Sigmoid colon (tissue), 7 donors: ENCODE results near the gene PEPD. TPM values are rescaled to one million over a fixed set of nuclear protein-coding genes. Genes with fewer than 3 reads are reported as not detected.

Source experiments
- DNase-seq: peaks from one replicate; pipeline ENCODE4 v3.0.0-alpha.2; 2019
- H3K27ac ChIP-seq, 4 donors: fragments of 200-600 bp; sonication (generic); one replicate each; pipeline ENCODE4 v1.5.1; 2016 to 2019; ENCODE audit warnings: mild to moderate bottlenecking in 1 of 4
- H3K27me3 ChIP-seq, 3 donors: fragments of 200-600 bp; sonication (generic); one replicate each; pipeline ENCODE4 v1.5.1; 2019; ENCODE audit warnings: mild to moderate bottlenecking in 1 of 3
- H3K36me3 ChIP-seq, 4 donors: fragments of 200-600 bp; sonication (generic); one replicate each; pipeline ENCODE4 v1.5.1; 2016 to 2019
- H3K4me1 ChIP-seq, 4 donors: fragments of 200-600 bp; sonication (generic); one replicate each; pipeline ENCODE4 v1.5.1; 2017 to 2019
- H3K4me3 ChIP-seq, 4 donors: fragments of 200-600 bp; sonication (generic); one replicate each; pipeline ENCODE4 v1.5.1; 2017 to 2019; ENCODE audit warnings: mild to moderate bottlenecking in 2 of 4, moderate library complexity in 1 of 4
- H3K9me3 ChIP-seq, 4 donors: fragments of 200-600 bp in 3 of 4; sonication (generic) in 3 of 4; one replicate each; pipeline versions ENCODE4 v1.5.1 to v1.6.1; 2013 to 2019
- EP300 ChIP-seq, 4 donors: sonication (generic); formaldehyde crosslinking; IDR thresholded peaks; one replicate each; pipeline ENCODE4 v1.6.1; 2017; ENCODE audit warnings: antibody characterized with exemption in 4 of 4
- POLR2A ChIP-seq, 2 donors: fragments of 450-650 bp; IDR thresholded peaks; one replicate each; pipeline ENCODE4 v1.6.1; 2016; ENCODE audit warnings: antibody characterized with exemption in 2 of 2, mild to moderate bottlenecking in 2 of 2, moderate library complexity in 2 of 2
- POLR2AphosphoS5 ChIP-seq, 4 donors: sonication (generic); formaldehyde crosslinking; IDR thresholded peaks; one replicate each; pipeline ENCODE4 v1.6.1; 2017; ENCODE audit warnings: antibody characterized with exemption in 4 of 4
- WGBS, 2 donors: extraction: QIAGEN DNeasy Blood & Tissue Kit; methylation state at CpG; one replicate each; pipeline ENCODE4 v1.1.7; 2013; 5-methylcytosine and 5-hydroxymethylcytosine counted together
- intact Hi-C: fragments of 100-400 bp; cut with DNase I; formaldehyde crosslinking; loops from one replicate; pipeline ENCODE4 v1.15.1; 2023
- polyA plus RNA-seq, 3 donors: library from polyadenylated mRNA; stranded (reverse); fragments of 200-250 nt; gene quantifications; one replicate each; pipeline ENCODE4 v1.2.3, GENCODE V29; 2013
- total RNA-seq, 4 donors: library from RNA; depleted of rRNA; stranded (reverse); fragments of >200 nt; gene quantifications; one replicate each; pipeline ENCODE4 v1.1.0, GENCODE V29; 2016
- TF ChIP-seq, protein P1 (sequence below), 4 experiments: fragments of 450-650 bp in 3 of 4; fragments of 200-600 bp in 1 of 4; IDR thresholded peaks; one replicate each; pipeline ENCODE4 v1.5.1; 2016 to 2019; ENCODE audit warnings: antibody characterized with exemption in 4 of 4, mild to moderate bottlenecking in 3 of 4, moderate library complexity in 2 of 4
- donor health status: healthy with polysubstance abuse.
- donor health status: Bipolar disorder and iron deficiency.
- donor health status: healthy.

The PEPD gene
- total and polyA plus RNA-seq, 7 donors, result 50.0 to 187 (median 67.8) TPM

DNA sequence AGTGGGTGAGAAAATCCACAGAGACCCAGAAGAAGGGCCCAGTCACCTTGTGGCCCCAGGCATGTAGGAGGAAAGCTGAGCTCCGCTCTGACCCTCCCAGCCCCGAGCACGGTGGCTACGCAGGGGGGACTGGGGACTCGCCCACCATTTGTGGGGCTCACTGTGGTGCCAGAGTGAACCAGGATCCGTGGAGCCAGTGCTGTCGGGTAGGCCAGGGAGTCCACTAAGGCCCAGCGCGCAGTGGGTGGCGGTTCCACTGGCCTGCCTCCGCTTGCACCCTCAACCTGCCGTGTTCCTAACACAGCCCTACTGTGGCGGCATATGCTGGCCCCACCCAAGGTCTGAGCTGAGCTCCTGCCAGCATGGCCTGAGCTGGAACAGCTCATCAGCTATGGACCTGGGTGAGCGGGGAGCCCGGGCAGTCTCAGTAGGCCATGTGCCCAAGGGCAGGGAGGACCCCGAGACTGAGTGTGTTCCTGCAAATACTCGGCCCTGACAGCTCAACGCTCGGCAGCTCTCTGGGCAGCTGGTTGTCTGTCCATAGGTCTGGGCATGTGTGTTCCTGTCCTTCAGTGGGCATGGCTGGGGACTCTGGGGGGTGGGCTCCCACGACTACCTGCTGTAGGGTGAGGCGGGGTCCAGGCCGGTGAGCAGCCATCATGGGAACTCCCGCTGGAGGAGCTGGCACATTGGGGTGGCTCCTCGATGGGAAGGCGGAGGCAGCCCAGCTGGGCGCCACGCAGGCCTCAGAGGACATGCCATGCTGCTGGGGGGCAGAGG lies 111.5 kb downstream of the PEPD start:
- Histone ChIP-seq H3K9me3 (no peaks in the 10 kb centered on the region), H3K27ac (no peak overlapping the region), H3K4me3 (no peak overlapping the region), H3K27me3 (no peaks in the 10 kb centered on the region), H3K36me3 (peaks cover 0 to 13% (median 0%) of the 10 kb centered on the region in 4 donors), H3K4me1 (peaks cover 0 to 8% (median 6%) of the 10 kb centered on the region in 4 donors)
- DNase-seq, result no peak
- intact Hi-C loops, result loop anchor here (1.0 kb wide), 1 partner anchor 165 kb away; no protein-coding TSS in a partner anchor
- TF ChIP-seq POLR2A (IDR thresholded peaks at IDR 0.05), result no peak
- TF ChIP-seq EP300 (IDR thresholded peaks at IDR 0.05), result no peak
- TF ChIP-seq, protein P1, sequence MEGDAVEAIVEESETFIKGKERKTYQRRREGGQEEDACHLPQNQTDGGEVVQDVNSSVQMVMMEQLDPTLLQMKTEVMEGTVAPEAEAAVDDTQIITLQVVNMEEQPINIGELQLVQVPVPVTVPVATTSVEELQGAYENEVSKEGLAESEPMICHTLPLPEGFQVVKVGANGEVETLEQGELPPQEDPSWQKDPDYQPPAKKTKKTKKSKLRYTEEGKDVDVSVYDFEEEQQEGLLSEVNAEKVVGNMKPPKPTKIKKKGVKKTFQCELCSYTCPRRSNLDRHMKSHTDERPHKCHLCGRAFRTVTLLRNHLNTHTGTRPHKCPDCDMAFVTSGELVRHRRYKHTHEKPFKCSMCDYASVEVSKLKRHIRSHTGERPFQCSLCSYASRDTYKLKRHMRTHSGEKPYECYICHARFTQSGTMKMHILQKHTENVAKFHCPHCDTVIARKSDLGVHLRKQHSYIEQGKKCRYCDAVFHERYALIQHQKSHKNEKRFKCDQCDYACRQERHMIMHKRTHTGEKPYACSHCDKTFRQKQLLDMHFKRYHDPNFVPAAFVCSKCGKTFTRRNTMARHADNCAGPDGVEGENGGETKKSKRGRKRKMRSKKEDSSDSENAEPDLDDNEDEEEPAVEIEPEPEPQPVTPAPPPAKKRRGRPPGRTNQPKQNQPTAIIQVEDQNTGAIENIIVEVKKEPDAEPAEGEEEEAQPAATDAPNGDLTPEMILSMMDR (IDR thresholded peaks at IDR 0.05), result no peak
- no peak for TF ChIP-seq POLR2AphosphoS5 (IDR thresholded peaks at IDR 0.05)
- 92 to 96% methylated on average over 27 of the region's 27 CpGs for WGBS, 2 donors

GRCh38 chr19:33408538-33409434 lies 112.8 kb downstream of the PEPD start:
- H3K4me3 ChIP-seq, result no peak overlapping the region
- intact Hi-C loops, result loop anchor here (1.0 kb wide), 1 partner anchor 167 kb away; no protein-coding TSS in a partner anchor
- no peaks in the 10 kb centered on the region for H3K9me3 ChIP-seq
- peaks cover 0 to 18% (median 6%) of the 10 kb centered on the region in 4 donors for H3K4me1 ChIP-seq
- no peaks in the 10 kb centered on the region for H3K27me3 ChIP-seq
- H3K27ac ChIP-seq, result no peak overlapping the region
- peak; percentile 52 for DNase-seq
- peaks cover 0 to 13% (median 0%) of the 10 kb centered on the region in 4 donors for H3K36me3 ChIP-seq
- WGBS, 2 donors, result 74 to 85% methylated on average over 18 of the region's 18 CpGs
- TF ChIP-seq EP300 (IDR thresholded peaks at IDR 0.05), result no peak
- TF ChIP-seq, protein P1 (IDR thresholded peaks at IDR 0.05), result no peak
- no peak for TF ChIP-seq POLR2AphosphoS5 (IDR thresholded peaks at IDR 0.05)
- TF ChIP-seq POLR2A (IDR thresholded peaks at IDR 0.05), result no peak

DNA sequence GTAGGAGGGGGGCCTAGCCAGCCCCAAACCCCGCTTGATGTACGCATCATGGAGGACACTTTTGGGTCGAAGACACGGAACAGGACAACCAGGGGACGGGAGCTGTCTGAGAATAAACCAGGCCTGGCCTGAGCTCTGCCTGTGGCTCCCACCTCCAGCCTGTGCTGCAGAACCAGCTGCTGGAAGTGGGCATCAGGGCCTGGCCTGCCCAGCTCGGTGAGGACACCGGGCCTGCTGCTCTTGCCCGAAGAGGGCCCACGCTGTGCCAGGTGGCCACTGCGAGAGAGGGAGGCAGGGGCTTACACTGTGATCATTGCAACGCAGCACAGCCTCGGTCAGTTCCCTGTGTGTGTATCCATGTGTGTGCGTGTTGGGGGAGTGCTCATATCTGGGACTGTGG lies 113.5 kb downstream of the PEPD start:
- H3K27ac ChIP-seq, result no peak overlapping the region
- TF ChIP-seq POLR2A (IDR thresholded peaks at IDR 0.05) (no peak), EP300 (IDR thresholded peaks at IDR 0.05) (no peak), POLR2AphosphoS5 (IDR thresholded peaks at IDR 0.05) (no peak)
- TF ChIP-seq, protein P1 (IDR thresholded peaks at IDR 0.05), result no peak
- no peak overlapping the region for H3K4me3 ChIP-seq
- H3K27me3 ChIP-seq, result no peaks in the 10 kb centered on the region
- no peaks in the 10 kb centered on the region for H3K9me3 ChIP-seq
- WGBS, 2 donors, result 88 to 92% methylated on average over 13 of the region's 13 CpGs
- intact Hi-C loops, result loop anchor here (1.0 kb wide), 1 partner anchor 167 kb away; no protein-coding TSS in a partner anchor
- H3K36me3 ChIP-seq, result peaks cover 0 to 13% (median 0%) of the 10 kb centered on the region in 4 donors
- DNase-seq, result no peak
- H3K4me1 ChIP-seq, result peaks cover 0 to 18% (median 6%) of the 10 kb centered on the region in 4 donors

DNA sequence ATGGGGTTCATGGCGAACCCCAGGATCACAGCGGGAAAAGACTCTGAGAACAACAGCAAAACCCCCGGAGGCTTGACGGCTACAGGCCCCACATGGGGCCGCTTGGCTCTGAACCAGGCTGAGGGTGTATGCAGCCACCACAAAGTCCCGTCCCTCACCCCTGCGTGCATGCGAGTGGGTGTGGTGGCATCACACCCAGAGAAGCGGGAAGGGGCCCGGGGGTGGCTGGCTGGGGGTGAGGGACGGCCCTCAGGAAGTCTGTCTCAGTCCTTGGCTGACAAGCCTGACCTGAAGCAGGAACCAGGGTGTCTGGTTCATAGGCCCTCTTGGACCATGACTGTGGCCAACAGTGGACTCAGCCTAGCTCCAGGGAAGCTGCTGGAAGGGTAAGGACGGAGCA lies 113.9 kb downstream of the PEPD start:
- Histone ChIP-seq H3K27ac (no peak overlapping the region), H3K9me3 (no peaks in the 10 kb centered on the region), H3K36me3 (peaks cover 0 to 13% (median 0%) of the 10 kb centered on the region in 4 donors), H3K4me1 (peaks cover 0 to 18% (median 6%) of the 10 kb centered on the region in 4 donors), H3K27me3 (no peaks in the 10 kb centered on the region), H3K4me3 (no peak overlapping the region)
- DNase-seq, result peak; percentile 60
- WGBS, 2 donors, result 83 to 85% methylated on average over 12 of the region's 12 CpGs
- intact Hi-C loops, result loop anchor here (1.0 to 2.0 kb wide), 2 partner anchors 166 to 173 kb away; no protein-coding TSS in a partner anchor
- TF ChIP-seq POLR2A (IDR thresholded peaks at IDR 0.05), result no peak
- no peak for TF ChIP-seq EP300 (IDR thresholded peaks at IDR 0.05)
- TF ChIP-seq, protein P1 (IDR thresholded peaks at IDR 0.05), result no peak
- no peak for TF ChIP-seq POLR2AphosphoS5 (IDR thresholded peaks at IDR 0.05)
